ENCODE measurements around the gene UPK2.
A peak's percentile ranks its signal among the peaks of the same experiment; 100 is the strongest.

Gene UPK2

GRCh38 chr11:118956847-118957469 lies 860 bp downstream of the UPK2 start:
- no peak overlapping the region for H3K4me3 ChIP-seq (ENCODE audit: severe bottlenecking)
- TF ChIP-seq CTCF (IDR thresholded peaks at IDR 0.05; ENCODE audit: poor library complexity, severe bottlenecking), result peak; percentile 62
- H3K36me3 ChIP-seq (ENCODE audit: low read depth), result no peaks in the 10 kb centered on the region
- H3K9me3 ChIP-seq (ENCODE audit: severe bottlenecking), result no peaks in the 10 kb centered on the region
- no peak for ATAC-seq (ENCODE audit: low read depth)
- H3K27ac ChIP-seq (ENCODE audit: poor library complexity, severe bottlenecking), result no peak overlapping the region
- DNase-seq (ENCODE audit: low spot score), result no peak
- H3K27me3 ChIP-seq (ENCODE audit: insufficient read depth, poor library complexity, severe bottlenecking), result no peaks in the 10 kb centered on the region
- H3K4me1 ChIP-seq (ENCODE audit: insufficient read depth, poor library complexity, severe bottlenecking), result no peaks in the 10 kb centered on the region

- Histone ChIP-seq H3K4me3 (ENCODE audit: severe bottlenecking) (no peak overlapping the region), H3K27ac (ENCODE audit: poor library complexity, severe bottlenecking) (no peak overlapping the region), H3K4me1 (ENCODE audit: insufficient read depth, poor library complexity, severe bottlenecking) (no peaks in the 10 kb centered on the region), H3K9me3 (ENCODE audit: severe bottlenecking) (no peaks in the 10 kb centered on the region), H3K27me3 (ENCODE audit: insufficient read depth, poor library complexity, severe bottlenecking) (no peaks in the 10 kb centered on the region), H3K36me3 (ENCODE audit: low read depth) (no peaks in the 10 kb centered on the region)
- no peak for ATAC-seq (ENCODE audit: low read depth)
- no peak for DNase-seq (ENCODE audit: low spot score)
- no peak for TF ChIP-seq CTCF (IDR thresholded peaks at IDR 0.05; ENCODE audit: poor library complexity, severe bottlenecking)
These were observed 1.5 kb downstream of the UPK2 start for GRCh38 chr11:118957549-118957948.

GRCh38 chr11:118957968-118958367 lies 1.9 kb downstream of the UPK2 start:
- Histone ChIP-seq H3K36me3 (ENCODE audit: low read depth) (no peaks in the 10 kb centered on the region), H3K4me3 (ENCODE audit: severe bottlenecking) (no peak overlapping the region), H3K9me3 (ENCODE audit: severe bottlenecking) (no peaks in the 10 kb centered on the region), H3K27me3 (ENCODE audit: insufficient read depth, poor library complexity, severe bottlenecking) (no peaks in the 10 kb centered on the region), H3K27ac (ENCODE audit: poor library complexity, severe bottlenecking) (no peak overlapping the region), H3K4me1 (ENCODE audit: insufficient read depth, poor library complexity, severe bottlenecking) (no peaks in the 10 kb centered on the region)
- no peak for TF ChIP-seq CTCF (IDR thresholded peaks at IDR 0.05; ENCODE audit: poor library complexity, severe bottlenecking)
- ATAC-seq (ENCODE audit: low read depth) (no peak), DNase-seq (ENCODE audit: low spot score) (no peak)

- ATAC-seq (ENCODE audit: low read depth) (no peak), DNase-seq (ENCODE audit: low spot score) (no peak)
- Histone ChIP-seq H3K36me3 (ENCODE audit: low read depth) (no peaks in the 10 kb centered on the region), H3K27me3 (ENCODE audit: insufficient read depth, poor library complexity, severe bottlenecking) (no peaks in the 10 kb centered on the region), H3K27ac (ENCODE audit: poor library complexity, severe bottlenecking) (no peak overlapping the region), H3K9me3 (ENCODE audit: severe bottlenecking) (no peaks in the 10 kb centered on the region), H3K4me3 (ENCODE audit: severe bottlenecking) (no peak overlapping the region), H3K4me1 (ENCODE audit: insufficient read depth, poor library complexity, severe bottlenecking) (no peaks in the 10 kb centered on the region)
- TF ChIP-seq CTCF (IDR thresholded peaks at IDR 0.05; ENCODE audit: poor library complexity, severe bottlenecking), result no peak
These were observed 2.5 kb downstream of the UPK2 start for GRCh38 chr11:118958577-118958976.

GRCh38 chr11:118961189-118961588 lies 5.1 kb downstream of the UPK2 start:
- ATAC-seq (ENCODE audit: low read depth), result no peak
- Histone ChIP-seq H3K9me3 (ENCODE audit: severe bottlenecking) (no peaks in the 10 kb centered on the region), H3K4me3 (ENCODE audit: severe bottlenecking) (no peak overlapping the region), H3K4me1 (ENCODE audit: insufficient read depth, poor library complexity, severe bottlenecking) (no peaks in the 10 kb centered on the region), H3K27me3 (ENCODE audit: insufficient read depth, poor library complexity, severe bottlenecking) (no peaks in the 10 kb centered on the region), H3K27ac (ENCODE audit: poor library complexity, severe bottlenecking) (no peak overlapping the region), H3K36me3 (ENCODE audit: low read depth) (no peaks in the 10 kb centered on the region)
- no peak for TF ChIP-seq CTCF (IDR thresholded peaks at IDR 0.05; ENCODE audit: poor library complexity, severe bottlenecking)
- DNase-seq (ENCODE audit: low spot score), result no peak

Data from RWPE2 (cell line).